ENCODE data around the gene FAM170B. TPM values are rescaled to one million over a fixed set of nuclear protein-coding genes. Genes with fewer than 3 reads are reported as not detected.

FAM170B gene
- polyA plus RNA-seq, 1 of the 3 experiments (the other 2 are of a cell fraction), result not detected

DNA sequence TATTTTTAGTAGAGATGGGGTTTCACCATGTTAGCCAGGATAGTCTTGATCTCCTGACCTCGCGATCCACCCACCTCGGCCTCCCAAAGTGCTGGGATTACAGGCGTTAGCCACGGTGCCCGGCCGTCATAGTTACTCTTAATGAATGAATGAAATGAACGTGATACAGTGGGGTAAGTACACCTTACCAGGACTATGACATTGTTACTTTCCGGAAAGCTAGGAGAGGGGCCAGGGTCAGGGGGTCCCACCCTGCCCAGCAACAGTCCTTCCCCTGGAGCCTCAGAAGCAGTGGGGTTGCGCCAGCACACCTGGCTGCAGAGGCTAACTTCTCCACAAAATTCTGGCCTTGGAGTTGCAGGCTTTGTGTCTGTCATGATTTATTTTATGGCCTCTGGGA, 39.9 kb downstream of the FAM170B start:
- no peak for DNase-seq
- Histone ChIP-seq H3K79me2 (ENCODE audit: insufficient read depth) (no peaks in the 10 kb centered on the region), H3K36me3 (replicated peaks in 1 of 2; ENCODE audit: control insufficient read depth in 1 of 2, insufficient read depth in 2 of 2, low read length in 1 of 2) (no peaks in the 10 kb centered on the region), H3K9ac (no peak overlapping the region), H3K9me2 (no peaks in the 10 kb centered on the region), H4K20me1 (ENCODE audit: insufficient read depth) (no peaks in the 10 kb centered on the region), H3F3A (replicated peaks; ENCODE audit: insufficient read depth) (no peaks in the 10 kb centered on the region), H3K4me2 (no peak overlapping the region), H2AFZ (ENCODE audit: low read depth) (no peak overlapping the region), H3K27me3 (ENCODE audit: insufficient read depth) (no peaks in the 10 kb centered on the region), H3K27ac (ENCODE audit: low read depth in 2 of 2, low read length in 1 of 2) (no peak overlapping the region), H3K9me3 (no peaks in the 10 kb centered on the region), H3K4me3 (ENCODE audit: low read depth in 2 of 2, low read length in 1 of 2) (no peak overlapping the region), H3K4me1 (ENCODE audit: control insufficient read depth in 1 of 2, insufficient read depth in 2 of 2, low read depth in 1 of 2, low read length in 1 of 2) (no peaks in the 10 kb centered on the region; a peak in 1 of 4 replicates)
- TF ChIP-seq, protein P1, sequence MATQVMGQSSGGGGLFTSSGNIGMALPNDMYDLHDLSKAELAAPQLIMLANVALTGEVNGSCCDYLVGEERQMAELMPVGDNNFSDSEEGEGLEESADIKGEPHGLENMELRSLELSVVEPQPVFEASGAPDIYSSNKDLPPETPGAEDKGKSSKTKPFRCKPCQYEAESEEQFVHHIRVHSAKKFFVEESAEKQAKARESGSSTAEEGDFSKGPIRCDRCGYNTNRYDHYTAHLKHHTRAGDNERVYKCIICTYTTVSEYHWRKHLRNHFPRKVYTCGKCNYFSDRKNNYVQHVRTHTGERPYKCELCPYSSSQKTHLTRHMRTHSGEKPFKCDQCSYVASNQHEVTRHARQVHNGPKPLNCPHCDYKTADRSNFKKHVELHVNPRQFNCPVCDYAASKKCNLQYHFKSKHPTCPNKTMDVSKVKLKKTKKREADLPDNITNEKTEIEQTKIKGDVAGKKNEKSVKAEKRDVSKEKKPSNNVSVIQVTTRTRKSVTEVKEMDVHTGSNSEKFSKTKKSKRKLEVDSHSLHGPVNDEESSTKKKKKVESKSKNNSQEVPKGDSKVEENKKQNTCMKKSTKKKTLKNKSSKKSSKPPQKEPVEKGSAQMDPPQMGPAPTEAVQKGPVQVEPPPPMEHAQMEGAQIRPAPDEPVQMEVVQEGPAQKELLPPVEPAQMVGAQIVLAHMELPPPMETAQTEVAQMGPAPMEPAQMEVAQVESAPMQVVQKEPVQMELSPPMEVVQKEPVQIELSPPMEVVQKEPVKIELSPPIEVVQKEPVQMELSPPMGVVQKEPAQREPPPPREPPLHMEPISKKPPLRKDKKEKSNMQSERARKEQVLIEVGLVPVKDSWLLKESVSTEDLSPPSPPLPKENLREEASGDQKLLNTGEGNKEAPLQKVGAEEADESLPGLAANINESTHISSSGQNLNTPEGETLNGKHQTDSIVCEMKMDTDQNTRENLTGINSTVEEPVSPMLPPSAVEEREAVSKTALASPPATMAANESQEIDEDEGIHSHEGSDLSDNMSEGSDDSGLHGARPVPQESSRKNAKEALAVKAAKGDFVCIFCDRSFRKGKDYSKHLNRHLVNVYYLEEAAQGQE (IDR thresholded peaks at IDR 0.05; ENCODE audit: low read depth, low read length), result no peak
- no peak for TF ChIP-seq GABPA (IDR thresholded peaks at IDR 0.05; ENCODE audit: low read depth)
- WGBS (ENCODE audit: low lambda C conversion rate), result 63% methylated on average over 10 of the region's 10 CpGs
- POLR2A ChIA-PET, result interaction anchor here (0.6 kb wide), 1 partner anchor 11 kb away, joined by 4 read pairs; no protein-coding TSS in a partner anchor
- CTCF ChIA-PET, result interaction anchor here (0.8 kb wide), 1 partner anchor 73 kb away, joined by 3 read pairs; no protein-coding TSS in a partner anchor

DNA sequence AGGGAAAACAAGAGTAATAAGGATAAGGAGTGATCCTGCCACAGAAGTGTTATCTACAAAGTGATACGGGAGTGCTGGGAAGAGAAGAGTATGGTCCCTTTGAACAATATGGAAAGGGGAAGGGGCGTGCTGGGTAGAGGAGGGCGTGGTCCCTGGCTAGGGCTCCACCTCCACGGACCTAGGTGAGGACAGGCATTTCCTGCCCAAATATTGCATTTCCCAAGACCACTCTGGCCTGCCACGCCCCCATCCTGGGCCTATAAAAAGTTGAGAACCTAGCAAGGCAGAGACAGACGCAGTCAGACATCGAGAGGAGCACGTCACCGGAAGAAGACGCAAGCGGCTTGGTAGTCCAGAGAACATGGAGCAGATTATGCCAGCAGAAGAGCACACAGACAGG, 41.3 kb downstream of the FAM170B start:
- TF ChIP-seq PBX3 (IDR thresholded peaks at IDR 0.05), result no peak
- no peak for TF ChIP-seq MAX (IDR thresholded peaks at IDR 0.05; ENCODE audit: low read depth)
- no peak for TF ChIP-seq EP300 (IDR thresholded peaks at IDR 0.05; ENCODE audit: borderline replicate concordance in 1 of 2, low read depth in 1 of 2, low read length in 1 of 2)
- TF ChIP-seq POLR2AphosphoS5 (IDR thresholded peaks at IDR 0.05; ENCODE audit: low read depth, low read length), result no peak
- no peak for TF ChIP-seq RCOR1 (IDR thresholded peaks at IDR 0.05; ENCODE audit: low read length)
- TF ChIP-seq NRF1 (IDR thresholded peaks at IDR 0.05; ENCODE audit: low read depth, low read length), result no peak
- TF ChIP-seq FOXJ3 (CRISPR knock-in tag; IDR thresholded peaks at IDR 0.05), result no peak
- TF ChIP-seq FOSL2 (IDR thresholded peaks at IDR 0.05; ENCODE audit: borderline replicate concordance, low read depth), result no peak
- TF ChIP-seq SMC3 (IDR thresholded peaks at IDR 0.05; ENCODE audit: low read depth, low read length), result no peak
- no peaks in the 10 kb centered on the region; a peak in 1 of 4 replicates for H3K4me1 ChIP-seq (ENCODE audit: control insufficient read depth in 1 of 2, insufficient read depth in 2 of 2, low read depth in 1 of 2, low read length in 1 of 2)
- no peaks in the 10 kb centered on the region for H3K27me3 ChIP-seq (ENCODE audit: insufficient read depth)
- no peak overlapping the region for H2AFZ ChIP-seq (ENCODE audit: low read depth)
- H3K9ac ChIP-seq, result no peak overlapping the region
- H3F3A ChIP-seq (replicated peaks; ENCODE audit: insufficient read depth), result no peaks in the 10 kb centered on the region
- H3K79me2 ChIP-seq (ENCODE audit: insufficient read depth), result no peaks in the 10 kb centered on the region
- ChIA-PET CTCF (no interaction called here), POLR2A (no interaction called here)
- H3K4me3 ChIP-seq (ENCODE audit: low read depth in 2 of 2, low read length in 1 of 2), result no peak overlapping the region
- H3K27ac ChIP-seq (ENCODE audit: low read depth in 2 of 2, low read length in 1 of 2), result no peak overlapping the region
- no peaks in the 10 kb centered on the region for H3K36me3 ChIP-seq (replicated peaks in 1 of 2; ENCODE audit: control insufficient read depth in 1 of 2, insufficient read depth in 2 of 2, low read length in 1 of 2)
- no peaks in the 10 kb centered on the region for H3K9me2 ChIP-seq
- no peaks in the 10 kb centered on the region for H4K20me1 ChIP-seq (ENCODE audit: insufficient read depth)
- H3K4me2 ChIP-seq, result no peak overlapping the region
- no peaks in the 10 kb centered on the region for H3K9me3 ChIP-seq
- DNase-seq, result no peak
- WGBS (ENCODE audit: low lambda C conversion rate), result 49% methylated on average over 11 of the region's 11 CpGs

All from SK-N-SH (cell line).